Neuron (in vitro differentiated cells): ENCODE data around the gene UROC1.

Experiments used
- H2AFZ ChIP-seq: one replicate; pipeline ENCODE4 v1.6.1; 2013; ENCODE audit warnings: low read depth, mild to moderate bottlenecking, inconsistent platforms, low read length, moderate library complexity
- H3K27me3 ChIP-seq: one replicate; pipeline ENCODE4 v1.6.1; 2013; ENCODE audit warnings: low read length; ENCODE audit not compliant: insufficient read depth
- H3K36me3 ChIP-seq: one replicate; pipeline ENCODE4 v1.6.1; 2013; ENCODE audit warnings: low read length; ENCODE audit not compliant: insufficient read depth
- H3K4me1 ChIP-seq: one replicate; pipeline ENCODE4 v1.6.1; 2013; ENCODE audit warnings: low read length; ENCODE audit not compliant: insufficient read depth
- H3K4me3 ChIP-seq: 2 replicates; pipeline ENCODE4 v1.5.1; 2013; ENCODE audit warnings: mild to moderate bottlenecking, low read length, moderate library complexity
- H3K9me3 ChIP-seq: one replicate; pipeline ENCODE4 v1.6.1; 2013; ENCODE audit warnings: low read length

The UROC1 gene

GRCh38 chr3:126488185-126488584, 29.4 kb downstream of the UROC1 start:
- H3K4me1 ChIP-seq, result peaks cover 22% of the 10 kb centered on the region
- no peaks in the 10 kb centered on the region for H3K36me3 ChIP-seq
- H3K4me3 ChIP-seq, result no peak overlapping the region
- no peak overlapping the region for H2AFZ ChIP-seq
- no peaks in the 10 kb centered on the region for H3K9me3 ChIP-seq
- peaks cover 8% of the 10 kb centered on the region for H3K27me3 ChIP-seq

GRCh38 chr3:126487151-126487771, 30.3 kb downstream of the UROC1 start:
- Histone ChIP-seq H3K4me3 (no peak overlapping the region), H3K36me3 (no peaks in the 10 kb centered on the region), H3K9me3 (no peaks in the 10 kb centered on the region), H3K27me3 (peaks cover 2% of the 10 kb centered on the region), H2AFZ (no peak overlapping the region), H3K4me1 (peaks cover 22% of the 10 kb centered on the region)

GRCh38 chr3:126486360-126486847, 31.2 kb downstream of the UROC1 start:
- H3K36me3 ChIP-seq, result no peaks in the 10 kb centered on the region
- no peak overlapping the region for H3K4me3 ChIP-seq
- no peak overlapping the region for H2AFZ ChIP-seq
- peaks cover 22% of the 10 kb centered on the region for H3K4me1 ChIP-seq
- peaks cover 3% of the 10 kb centered on the region for H3K27me3 ChIP-seq
- no peaks in the 10 kb centered on the region for H3K9me3 ChIP-seq

GRCh38 chr3:126485956-126486355, 31.6 kb downstream of the UROC1 start:
- H3K9me3 ChIP-seq, result no peaks in the 10 kb centered on the region
- no peak overlapping the region for H2AFZ ChIP-seq
- H3K4me1 ChIP-seq, result peaks cover 22% of the 10 kb centered on the region
- no peaks in the 10 kb centered on the region for H3K36me3 ChIP-seq
- H3K27me3 ChIP-seq, result peaks cover 3% of the 10 kb centered on the region
- H3K4me3 ChIP-seq, result no peak overlapping the region

GRCh38 chr3:126485176-126485897, 32.2 kb downstream of the UROC1 start:
- Histone ChIP-seq H3K4me1 (peaks cover 22% of the 10 kb centered on the region), H2AFZ (no peak overlapping the region), H3K9me3 (no peaks in the 10 kb centered on the region), H3K27me3 (peaks cover 7% of the 10 kb centered on the region), H3K36me3 (no peaks in the 10 kb centered on the region), H3K4me3 (no peak overlapping the region)

GRCh38 chr3:126484662-126485061, 32.9 kb downstream of the UROC1 start:
- Histone ChIP-seq H3K9me3 (no peaks in the 10 kb centered on the region), H3K27me3 (peaks cover 10% of the 10 kb centered on the region), H3K4me1 (peaks cover 22% of the 10 kb centered on the region), H2AFZ (no peak overlapping the region), H3K36me3 (no peaks in the 10 kb centered on the region), H3K4me3 (no peak overlapping the region)

- no peaks in the 10 kb centered on the region for H3K9me3 ChIP-seq
- no peak overlapping the region for H3K4me3 ChIP-seq
- H3K36me3 ChIP-seq, result no peaks in the 10 kb centered on the region
- H3K27me3 ChIP-seq, result peaks cover 12% of the 10 kb centered on the region
- H2AFZ ChIP-seq, result no peak overlapping the region
- peaks cover 22% of the 10 kb centered on the region for H3K4me1 ChIP-seq
Measured at GRCh38 chr3:126484148-126484547, 33.4 kb downstream of the UROC1 start.

- Histone ChIP-seq H3K4me3 (no peak overlapping the region), H3K27me3 (peaks cover 16% of the 10 kb centered on the region), H3K4me1 (peaks cover 25% of the 10 kb centered on the region), H3K9me3 (no peaks in the 10 kb centered on the region), H2AFZ (no peak overlapping the region), H3K36me3 (no peaks in the 10 kb centered on the region)
Measured at GRCh38 chr3:126483321-126483761, 34.2 kb downstream of the UROC1 start.

- Histone ChIP-seq H3K4me3 (no peak overlapping the region), H3K36me3 (no peaks in the 10 kb centered on the region), H3K9me3 (no peaks in the 10 kb centered on the region), H2AFZ (no peak overlapping the region), H3K27me3 (peaks cover 16% of the 10 kb centered on the region), H3K4me1 (peaks cover 25% of the 10 kb centered on the region)
Measured at GRCh38 chr3:126482503-126483255, 34.9 kb downstream of the UROC1 start.

- H3K36me3 ChIP-seq, result no peaks in the 10 kb centered on the region
- no peak overlapping the region for H2AFZ ChIP-seq
- H3K9me3 ChIP-seq, result no peaks in the 10 kb centered on the region
- H3K4me3 ChIP-seq, result no peak overlapping the region
- H3K27me3 ChIP-seq, result peaks cover 16% of the 10 kb centered on the region
- peaks cover 25% of the 10 kb centered on the region for H3K4me1 ChIP-seq
Measured at GRCh38 chr3:126481808-126482502, 35.6 kb downstream of the UROC1 start.

GRCh38 chr3:126480861-126481260, 36.7 kb downstream of the UROC1 start:
- Histone ChIP-seq H3K4me3 (no peak overlapping the region), H2AFZ (no peak overlapping the region), H3K9me3 (no peaks in the 10 kb centered on the region), H3K4me1 (peaks cover 22% of the 10 kb centered on the region), H3K27me3 (peaks cover 16% of the 10 kb centered on the region), H3K36me3 (no peaks in the 10 kb centered on the region)

GRCh38 chr3:126480206-126480605, 37.4 kb downstream of the UROC1 start:
- H2AFZ ChIP-seq, result no peak overlapping the region

More at GRCh38 chr3:126480206-126480605, 37.4 kb downstream of the UROC1 start:
- no peaks in the 10 kb centered on the region for H3K9me3 ChIP-seq
- peaks cover 16% of the 10 kb centered on the region for H3K27me3 ChIP-seq
- no peaks in the 10 kb centered on the region for H3K36me3 ChIP-seq
- H3K4me3 ChIP-seq, result no peak overlapping the region
- H3K4me1 ChIP-seq, result peaks cover 16% of the 10 kb centered on the region
